HL-60 (cell line): ENCODE results near the gene DSC1.
"Not testable (repeated sequence)": the region's sequence is repeated elsewhere in the genome, so short reads cannot be mapped to it uniquely, and the experiment has no call there.

Experiments
- DNase-seq, 2 experiments: peaks; one replicate each; pipeline ENCODE4 v3.0.0-alpha.2; 2010 to 2020; ENCODE audit warnings: low read depth in 1 of 2, low spot score in 1 of 2
- H3K27ac ChIP-seq: fragments of 250-450 bp; sonication (Bioruptor Pico); replicated peaks from 2 replicates; pipeline ENCODE4 v1.5.1; 2020; ENCODE audit warnings: mild to moderate bottlenecking, moderate library complexity
- H3K27me3 ChIP-seq: fragments of 250-450 bp; sonication (Bioruptor Pico); 2 replicates; pipeline ENCODE4 v1.5.1; 2021; ENCODE audit warnings: mild to moderate bottlenecking, moderate library complexity; ENCODE audit not compliant: insufficient read depth, poor library complexity, severe bottlenecking
- H3K4me3 ChIP-seq: replicated peaks from 2 replicates; pipeline ENCODE4 v1.5.1; 2011; ENCODE audit warnings: mild to moderate bottlenecking, control low read depth, low read length; ENCODE audit not compliant: insufficient read depth
- GABPA ChIP-seq: IDR thresholded peaks from 2 replicates; pipeline ENCODE4 v1.6.1; 2012; ENCODE audit warnings: low read depth
- POLR2AphosphoS5 ChIP-seq: IDR thresholded peaks from 2 replicates; pipeline ENCODE4 v1.6.1; 2012; ENCODE audit warnings: low read depth
- REST ChIP-seq: IDR thresholded peaks from 2 replicates; pipeline ENCODE4 v1.6.1; 2012; ENCODE audit warnings: low read depth; ENCODE audit not compliant: insufficient replicate concordance
- SPI1 ChIP-seq: IDR thresholded peaks from 2 replicates; pipeline ENCODE4 v1.6.1; 2012; ENCODE audit warnings: low read depth, mild to moderate bottlenecking, borderline replicate concordance
- TF ChIP-seq, protein P1 (sequence below): IDR thresholded peaks from one replicate; pipeline ENCODE4 v1.5.1; 2011; ENCODE audit warnings: low read length, control low read depth, inconsistent platforms; ENCODE audit not compliant: insufficient read depth

Gene DSC1

GRCh38 chr18:31185186-31185950 is 22.7 kb upstream of the DSC1 start:
- Histone ChIP-seq H3K4me3 (no peak overlapping the region), H3K27ac (no peak overlapping the region), H3K27me3 (no peaks in the 10 kb centered on the region)
- no peak for DNase-seq
- TF ChIP-seq POLR2AphosphoS5 (no peak), GABPA (no peak), REST (no peak), SPI1 (no peak)
- TF ChIP-seq, protein P1, sequence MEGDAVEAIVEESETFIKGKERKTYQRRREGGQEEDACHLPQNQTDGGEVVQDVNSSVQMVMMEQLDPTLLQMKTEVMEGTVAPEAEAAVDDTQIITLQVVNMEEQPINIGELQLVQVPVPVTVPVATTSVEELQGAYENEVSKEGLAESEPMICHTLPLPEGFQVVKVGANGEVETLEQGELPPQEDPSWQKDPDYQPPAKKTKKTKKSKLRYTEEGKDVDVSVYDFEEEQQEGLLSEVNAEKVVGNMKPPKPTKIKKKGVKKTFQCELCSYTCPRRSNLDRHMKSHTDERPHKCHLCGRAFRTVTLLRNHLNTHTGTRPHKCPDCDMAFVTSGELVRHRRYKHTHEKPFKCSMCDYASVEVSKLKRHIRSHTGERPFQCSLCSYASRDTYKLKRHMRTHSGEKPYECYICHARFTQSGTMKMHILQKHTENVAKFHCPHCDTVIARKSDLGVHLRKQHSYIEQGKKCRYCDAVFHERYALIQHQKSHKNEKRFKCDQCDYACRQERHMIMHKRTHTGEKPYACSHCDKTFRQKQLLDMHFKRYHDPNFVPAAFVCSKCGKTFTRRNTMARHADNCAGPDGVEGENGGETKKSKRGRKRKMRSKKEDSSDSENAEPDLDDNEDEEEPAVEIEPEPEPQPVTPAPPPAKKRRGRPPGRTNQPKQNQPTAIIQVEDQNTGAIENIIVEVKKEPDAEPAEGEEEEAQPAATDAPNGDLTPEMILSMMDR = no peak

DNA sequence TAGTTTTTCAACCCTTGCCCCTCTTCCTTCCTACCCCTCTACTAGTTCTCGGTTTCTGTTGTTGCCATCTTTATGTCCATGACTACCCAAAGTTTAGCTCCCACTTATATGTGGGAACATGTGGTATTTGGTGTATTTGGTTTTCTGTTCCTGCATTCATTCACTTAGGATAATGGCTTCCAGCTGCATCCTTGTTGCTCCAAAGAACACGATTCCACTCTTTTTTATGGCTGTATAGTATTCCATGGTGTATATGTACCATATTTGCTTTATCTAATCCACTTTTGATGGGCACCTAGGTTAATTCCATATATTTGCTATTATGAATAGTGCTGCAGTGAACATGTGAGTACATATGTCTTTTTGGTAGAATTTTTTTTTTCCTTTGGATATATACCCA is 20.6 kb upstream of the DSC1 start:
- H3K4me3 ChIP-seq = no peak overlapping the region
- H3K27ac ChIP-seq = no peak overlapping the region
- TF ChIP-seq POLR2AphosphoS5 (no peak), GABPA (no peak), SPI1 (no peak), REST (no peak)
- TF ChIP-seq, protein P1 = no peak
- H3K27me3 ChIP-seq = no peaks in the 10 kb centered on the region
- DNase-seq = no peak

DNA sequence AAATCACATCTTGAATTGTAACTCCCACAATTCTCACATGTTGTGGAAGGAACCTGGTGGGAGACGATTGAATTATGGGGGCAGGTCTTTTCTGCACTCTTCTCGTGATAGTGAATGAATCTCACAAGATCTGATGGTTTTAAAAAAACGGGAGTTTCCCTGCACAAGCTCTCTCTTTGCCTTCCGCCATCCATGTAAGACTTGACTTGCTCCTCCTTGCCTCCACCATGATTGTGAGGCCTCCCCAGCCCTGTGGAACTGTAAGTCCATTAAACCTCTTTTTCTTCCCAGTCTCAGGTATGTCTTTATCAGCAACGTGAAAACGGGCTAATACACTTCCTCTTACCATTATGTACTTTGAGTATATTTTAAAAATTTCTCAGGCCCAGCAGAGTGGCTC is 14.7 kb upstream of the DSC1 start:
- not testable (repeated sequence) for H3K27ac ChIP-seq, H3K27me3 ChIP-seq, DNase-seq, H3K4me3 ChIP-seq

DNA sequence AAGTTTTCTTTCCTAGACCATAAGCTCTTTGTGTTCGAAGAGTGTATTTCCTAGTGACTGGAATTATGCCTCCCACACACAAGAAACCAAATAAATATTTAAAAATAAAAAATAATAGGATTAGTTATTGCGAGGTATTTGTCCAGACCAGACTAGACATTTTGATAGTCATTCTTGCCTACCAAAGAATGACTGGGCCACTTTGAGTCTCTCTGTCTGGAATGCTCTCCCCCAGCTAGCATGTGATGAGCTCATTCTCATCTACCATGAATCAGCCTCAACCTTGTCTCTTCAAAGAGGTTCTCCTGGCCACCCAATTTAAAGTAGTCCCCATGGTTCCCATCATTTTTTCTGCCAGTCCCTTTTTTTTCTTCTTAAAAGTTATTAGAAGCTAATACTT is 13.9 kb upstream of the DSC1 start:
- no peaks in the 10 kb centered on the region for H3K27me3 ChIP-seq
- no peak for DNase-seq
- no peak overlapping the region for H3K4me3 ChIP-seq
- no peak overlapping the region for H3K27ac ChIP-seq
- TF ChIP-seq REST (no peak), POLR2AphosphoS5 (no peak), GABPA (no peak), SPI1 (no peak)
- TF ChIP-seq, protein P1 = no peak
